HG03354 (cell line): ENCODE data around the gene PKNOX1.
"Not testable (repeated sequence)": the region's sequence is repeated elsewhere in the genome, so short reads cannot be mapped to it uniquely, and the experiment has no call there.

Experiments used
- ATAC-seq: cut with Tn5 transposase; IDR thresholded peaks from one replicate; pipeline ENCODE4 v1.9.1; 2021; ENCODE audit warnings: mild to moderate bottlenecking; ENCODE audit not compliant: unreplicated experiment, poor library complexity, severe bottlenecking

PKNOX1 gene

GRCh38 chr21:43042169-43042568 lies 67.8 kb downstream of the PKNOX1 start:
- ATAC-seq: not testable (repeated sequence)

DNA sequence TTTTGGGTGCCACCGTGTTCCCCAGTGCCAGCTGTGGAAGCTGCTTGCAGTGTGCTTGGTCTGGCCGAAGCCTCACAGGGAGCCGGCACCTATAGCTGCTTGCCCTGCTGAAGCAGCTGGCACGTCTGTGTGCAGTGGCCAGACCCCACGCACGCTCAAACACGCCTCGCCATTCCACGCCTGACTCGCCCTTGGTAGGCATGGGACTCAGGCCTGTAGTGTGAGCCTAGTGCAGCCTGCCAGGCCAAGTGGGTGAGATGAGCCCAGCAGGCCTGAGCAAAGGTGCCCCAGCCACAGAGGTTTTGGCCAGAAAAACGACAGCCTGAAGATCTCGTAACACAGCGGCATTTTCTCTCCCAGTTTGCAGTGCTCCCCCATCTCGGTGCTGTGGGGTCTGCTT lies 68.9 kb downstream of the PKNOX1 start:
- not testable (repeated sequence) for ATAC-seq

DNA sequence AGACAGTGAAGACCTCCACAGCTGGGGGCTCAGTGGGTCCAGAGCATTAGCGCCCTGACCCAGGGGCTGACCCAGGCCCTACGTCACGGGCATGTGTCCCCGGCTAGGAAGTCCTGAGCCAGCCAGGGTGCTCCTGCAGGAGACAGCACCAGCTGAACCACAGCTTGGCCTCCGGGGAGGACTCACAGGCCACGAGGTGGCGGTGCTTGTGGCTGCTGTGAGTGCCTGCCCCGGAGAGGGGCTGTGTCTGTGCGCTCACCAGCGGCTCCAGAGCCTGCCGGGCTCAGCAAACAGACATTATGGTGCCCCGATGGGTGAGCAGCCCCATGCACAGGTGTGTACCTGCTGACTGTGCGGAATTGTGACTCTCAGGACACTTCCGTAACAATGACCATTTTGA lies 70.2 kb downstream of the PKNOX1 start:
- ATAC-seq: not testable (repeated sequence)

- not testable (repeated sequence) for ATAC-seq
These were observed 71.0 kb downstream of the PKNOX1 start for GRCh38 chr21:43045165-43045875.

DNA sequence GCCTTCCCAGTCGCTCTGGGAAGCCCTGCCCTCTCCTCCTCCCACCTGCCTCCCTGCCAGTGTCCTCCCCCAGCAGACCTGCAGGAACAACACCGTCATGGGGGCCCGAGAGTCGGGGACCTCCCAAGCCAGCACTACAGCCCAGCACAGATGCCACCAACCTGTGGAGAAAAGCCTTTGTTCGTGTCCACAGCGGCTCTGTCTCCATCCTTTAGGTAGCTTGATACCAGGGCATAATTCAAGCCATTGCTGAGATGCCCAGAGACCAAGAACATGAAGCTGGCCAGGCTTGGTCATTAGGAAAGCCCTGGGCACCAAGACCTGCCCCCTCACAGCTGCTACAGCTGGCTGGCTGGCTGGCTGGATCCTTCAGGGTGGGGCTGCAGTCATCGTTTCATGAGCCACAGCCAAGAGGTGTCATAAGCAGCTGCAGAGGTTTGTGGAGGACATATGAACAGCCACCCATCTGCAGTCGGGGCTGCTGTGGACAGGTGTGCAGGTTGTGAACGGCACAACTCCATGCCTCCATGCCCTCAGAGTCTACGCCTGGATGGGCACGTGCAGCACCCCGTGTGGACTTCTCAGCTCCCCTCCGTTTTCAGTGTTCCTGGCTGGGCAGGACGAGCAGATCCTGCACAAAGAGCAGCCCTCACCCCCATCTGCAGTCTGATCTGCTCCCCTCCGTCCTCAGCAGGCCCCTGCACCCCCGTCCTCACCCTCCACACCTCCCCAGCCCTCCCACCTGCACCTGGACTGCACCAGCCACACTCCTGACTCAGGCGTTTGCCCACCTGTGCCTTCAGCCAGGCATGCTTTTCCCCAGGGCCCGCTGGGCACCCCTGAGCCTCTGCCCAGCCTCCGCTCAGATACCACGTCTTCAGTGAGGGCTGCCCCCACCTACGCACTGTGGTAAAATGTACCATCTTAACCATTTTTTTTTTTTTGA lies 71.8 kb downstream of the PKNOX1 start:
- ATAC-seq: not testable (repeated sequence)

DNA sequence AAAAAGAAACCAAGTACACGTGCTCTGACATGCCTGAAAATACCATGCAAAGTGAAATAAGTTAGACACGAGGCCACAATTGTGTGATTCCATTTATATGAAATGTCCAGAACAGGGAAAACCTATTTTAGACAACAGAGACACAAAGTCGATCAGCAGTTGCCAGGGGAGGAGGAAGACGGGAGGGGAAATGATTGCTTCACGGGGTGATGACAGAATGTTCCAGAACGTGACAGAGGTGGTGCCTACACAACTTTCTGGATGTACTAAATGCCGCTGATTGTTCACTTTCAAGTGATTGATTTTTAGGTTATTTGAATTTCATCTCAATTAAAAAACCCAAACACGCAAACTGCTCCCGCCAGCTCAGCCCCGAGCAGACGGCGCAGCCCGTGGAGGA lies 78.8 kb downstream of the PKNOX1 start:
- not testable (repeated sequence) for ATAC-seq

GRCh38 chr21:43062955-43063664 lies 88.7 kb downstream of the PKNOX1 start:
- ATAC-seq: not testable (repeated sequence)

DNA sequence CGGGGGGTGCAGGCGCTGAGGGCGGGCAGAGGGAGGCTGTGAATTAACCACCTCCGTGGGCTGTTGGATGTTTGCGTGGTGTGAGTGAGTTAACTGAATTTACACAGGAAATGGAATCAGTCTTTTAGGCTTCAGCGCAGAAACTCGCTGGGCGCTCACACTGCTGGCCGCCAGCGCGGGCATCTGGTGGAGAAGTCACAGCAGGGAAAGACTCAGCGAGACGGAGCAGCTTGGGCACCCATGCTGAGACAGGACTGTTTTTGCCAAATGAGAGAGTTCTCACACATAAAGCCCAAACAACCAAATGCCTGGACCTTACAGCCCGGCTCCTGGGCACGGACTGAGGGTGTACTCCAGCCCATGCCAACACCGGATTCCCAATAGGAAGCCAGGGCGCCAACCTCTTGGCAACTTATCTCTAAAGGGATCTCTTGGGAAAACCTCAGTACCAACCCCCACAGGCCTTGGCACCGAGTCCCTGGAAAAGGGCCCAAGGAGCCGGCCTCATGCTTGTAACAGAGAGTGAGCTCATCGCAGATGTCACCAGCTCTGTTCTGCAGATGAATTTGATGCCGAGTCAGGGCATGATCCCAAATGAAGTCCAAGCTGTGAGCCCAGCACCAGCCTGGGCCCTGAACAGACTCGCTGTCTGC lies 90.0 kb downstream of the PKNOX1 start:
- ATAC-seq: not testable (repeated sequence)

- ATAC-seq: not testable (repeated sequence)
These were observed 91.6 kb downstream of the PKNOX1 start for GRCh38 chr21:43065991-43066390.

DNA sequence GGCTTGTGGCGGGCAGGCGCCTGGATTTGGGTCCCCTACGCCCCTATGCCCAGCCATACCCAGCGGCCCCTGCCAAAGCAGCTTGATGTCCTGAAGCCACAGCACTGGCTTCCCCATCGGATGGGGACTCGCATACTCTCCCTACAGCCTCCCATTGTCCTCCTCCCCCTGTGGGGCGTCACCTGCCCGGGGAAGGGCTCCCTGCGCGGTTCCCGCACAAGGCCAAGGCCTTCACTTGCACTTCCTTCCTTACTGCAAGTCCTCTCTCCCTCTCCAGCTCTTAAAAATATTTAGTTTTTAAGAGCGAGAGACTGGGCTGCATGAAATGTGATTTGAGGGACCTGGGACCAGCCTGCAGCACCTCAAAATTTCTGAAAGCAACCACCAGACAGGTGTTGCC lies 92.3 kb downstream of the PKNOX1 start:
- ATAC-seq: not testable (repeated sequence)

- not testable (repeated sequence) for ATAC-seq
These were observed 93.7 kb downstream of the PKNOX1 start for GRCh38 chr21:43068065-43068464.

DNA sequence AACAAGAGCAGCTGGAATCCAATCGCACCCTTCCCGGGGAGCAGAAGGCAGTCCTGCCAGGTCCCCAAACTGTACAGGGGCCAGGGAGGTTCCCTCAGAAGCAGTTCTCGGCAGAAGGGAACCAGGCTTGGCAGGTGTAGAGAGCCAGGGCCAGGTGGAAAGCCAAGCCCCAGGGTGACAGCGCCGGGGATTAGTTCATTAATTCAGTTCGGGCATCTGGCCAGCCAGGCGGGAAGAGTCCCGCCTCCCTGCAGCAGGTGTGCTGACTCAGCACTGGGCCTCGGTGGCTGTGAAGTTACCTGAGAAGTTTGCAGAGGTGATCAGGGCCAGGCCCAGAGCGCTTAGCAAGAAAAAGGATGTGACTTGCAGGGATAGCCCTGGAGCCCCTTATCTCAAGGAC lies 95.3 kb downstream of the PKNOX1 start:
- ATAC-seq: not testable (repeated sequence)

DNA sequence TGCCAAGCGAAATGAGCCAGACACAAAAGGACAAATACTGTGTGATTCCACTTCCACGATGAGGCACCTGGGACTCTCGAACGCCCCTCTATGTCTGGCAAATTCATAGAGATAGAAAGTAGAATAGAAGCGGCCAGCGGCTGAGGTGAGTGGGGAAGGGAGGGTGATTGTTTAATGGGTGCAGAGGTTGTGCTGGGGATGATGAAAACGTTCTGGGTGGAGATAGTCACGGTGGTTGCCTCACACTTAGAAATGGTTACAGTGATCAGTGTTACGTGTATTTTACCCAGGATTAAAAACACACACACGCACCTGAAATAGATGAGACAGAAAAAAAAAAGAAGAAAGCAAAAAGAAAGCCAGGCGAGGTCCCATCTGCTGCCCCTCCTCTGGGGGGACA lies 98.4 kb downstream of the PKNOX1 start:
- not testable (repeated sequence) for ATAC-seq

GRCh38 chr21:43074401-43075169 lies 100.2 kb downstream of the PKNOX1 start:
- ATAC-seq: not testable (repeated sequence)

DNA sequence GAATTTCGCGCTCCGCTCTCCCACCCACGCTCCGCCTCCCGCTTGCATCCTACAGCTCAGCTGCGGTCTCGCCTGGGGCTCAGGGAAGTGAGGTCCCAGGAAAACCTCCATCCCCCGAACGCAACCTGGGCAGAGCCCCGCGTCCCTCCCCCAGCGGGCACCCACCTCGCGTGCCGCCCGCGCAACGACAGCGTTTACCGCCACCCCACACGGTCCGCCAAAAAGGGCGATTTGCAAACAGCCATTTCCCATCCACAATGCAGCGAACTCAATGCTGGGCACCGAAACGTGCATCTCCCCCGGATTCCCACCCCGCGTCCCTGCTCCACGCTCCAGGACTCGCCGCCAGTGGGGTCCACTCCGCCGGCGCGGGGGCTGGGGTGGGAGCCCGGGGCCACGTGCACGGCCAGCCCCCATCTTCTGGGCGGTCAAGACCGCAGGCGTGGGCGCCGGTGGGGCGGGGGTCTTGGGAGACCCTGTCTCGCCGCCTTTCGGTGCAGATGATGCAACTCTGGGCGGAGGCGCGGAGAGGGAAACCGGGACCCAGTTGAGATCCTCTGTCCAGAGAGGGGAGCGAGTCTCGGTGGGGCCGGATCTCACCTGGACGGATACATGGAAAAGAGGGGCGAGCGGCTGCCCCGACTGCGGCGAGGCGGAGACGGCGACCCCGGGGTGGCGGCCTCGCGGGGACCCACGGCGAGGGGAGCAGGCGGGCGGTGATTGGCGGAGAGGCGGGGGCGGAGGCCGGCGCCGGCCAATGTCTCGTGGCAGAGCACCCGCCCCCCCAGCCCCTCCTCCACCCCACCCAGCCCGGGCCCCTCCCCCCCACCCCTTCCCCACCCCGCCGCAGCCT lies 101.0 kb downstream of the PKNOX1 start, which contains the start of gene CBS:
TSS of gene CBS (minus strand) at position 666 of the 853 bp plus-strand sequence. CDS start 3,642 bp downstream, outside the sequence.
- ATAC-seq: not testable (repeated sequence)

GRCh38 chr21:43076023-43076637 lies 101.8 kb downstream of the PKNOX1 start:
- not testable (repeated sequence) for ATAC-seq

DNA sequence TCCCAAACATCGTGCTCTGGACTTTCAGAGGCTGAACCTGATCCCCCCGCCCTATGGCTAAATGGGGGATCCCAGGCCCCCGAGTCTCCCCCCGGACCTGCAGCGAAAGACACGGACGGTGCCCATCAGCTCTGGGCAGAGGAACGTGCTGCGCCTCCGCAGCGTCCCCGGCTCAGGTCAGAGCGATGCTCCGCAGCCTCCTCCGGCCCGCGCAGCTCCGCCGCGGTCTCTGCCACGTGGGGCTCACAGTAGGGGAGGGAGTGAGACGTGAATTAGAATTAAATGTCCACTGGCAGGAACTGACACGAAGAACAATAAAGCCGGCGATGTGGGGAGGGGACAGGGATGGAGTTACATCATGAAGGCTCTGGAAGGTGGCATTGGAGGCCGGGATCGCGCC lies 102.3 kb downstream of the PKNOX1 start:
- ATAC-seq: not testable (repeated sequence)
